NT2/D1 (cell line): ENCODE measurements around the gene SLC2A13.

Experiments
- SUZ12 ChIP-seq: IDR thresholded peaks from 2 replicates; pipeline ENCODE4 v1.6.1; 2011; ENCODE audit not compliant: insufficient read length, insufficient read depth; ENCODE audit errors: extremely low read depth
- YY1 ChIP-seq: IDR thresholded peaks from 2 replicates; pipeline ENCODE4 v1.6.1; 2011; ENCODE audit not compliant: insufficient read length, insufficient read depth

- TF ChIP-seq YY1 = no peak
- TF ChIP-seq SUZ12 = no peak
Observed at GRCh38 chr12:39798977-39799376, 306.9 kb downstream of the SLC2A13 start.
